VCaP (cell line): Measurements from ENCODE around the gene MMEL1.

Experiments
- H3K27ac ChIP-seq: fragments of 450-650 bp; 2 replicates; pipeline ENCODE4 v1.5.1; 2017
- CTCF ChIP-seq: fragments of 450-650 bp; conservative IDR thresholded peaks from 2 replicates; pipeline ENCODE4 v1.5.1; 2017; ENCODE audit warnings: mild to moderate bottlenecking, moderate library complexity

The MMEL1 gene

GRCh38 chr1:2605509-2606395 is 27.1 kb downstream of the MMEL1 start:
- TF ChIP-seq CTCF: no peak
- no peak overlapping the region for H3K27ac ChIP-seq

- no peak overlapping the region for H3K27ac ChIP-seq
- TF ChIP-seq CTCF: no peak
Measured at GRCh38 chr1:2604844-2605508, 27.8 kb downstream of the MMEL1 start.

- no peak for TF ChIP-seq CTCF
- no peak overlapping the region for H3K27ac ChIP-seq
Measured at GRCh38 chr1:2604156-2604843, 28.5 kb downstream of the MMEL1 start.

- no peak for TF ChIP-seq CTCF
- no peak overlapping the region for H3K27ac ChIP-seq
Measured at GRCh38 chr1:2603521-2604155, 29.2 kb downstream of the MMEL1 start.

- TF ChIP-seq CTCF: no peak
- H3K27ac ChIP-seq: no peak overlapping the region
Measured at GRCh38 chr1:2602866-2603520, 29.8 kb downstream of the MMEL1 start.

GRCh38 chr1:2602311-2602835 is 30.4 kb downstream of the MMEL1 start:
- TF ChIP-seq CTCF: no peak
- H3K27ac ChIP-seq: no peak overlapping the region
